GM21526 (cell line): ENCODE measurements around the gene ACTR8.

ENCODE experiments used
- ATAC-seq: cut with Tn5 transposase; IDR thresholded peaks from one replicate; pipeline ENCODE4 v1.9.1; 2021; ENCODE audit warnings: moderate library complexity; ENCODE audit not compliant: unreplicated experiment, low FRiP score

ACTR8 gene

GRCh38 chr3:53836084-53836872 lies 45.7 kb downstream of the ACTR8 start:
- no peak for ATAC-seq

GRCh38 chr3:53835257-53835656 lies 46.7 kb downstream of the ACTR8 start:
- no peak for ATAC-seq

GRCh38 chr3:53834429-53835095 lies 47.4 kb downstream of the ACTR8 start:
- no peak for ATAC-seq

GRCh38 chr3:53833700-53834099 lies 48.3 kb downstream of the ACTR8 start:
- ATAC-seq, result no peak

- ATAC-seq, result no peak
Measured at GRCh38 chr3:53833053-53833645, 48.8 kb downstream of the ACTR8 start.

- no peak for ATAC-seq
Measured at GRCh38 chr3:53830944-53831343, 51.0 kb downstream of the ACTR8 start.

GRCh38 chr3:53829605-53830004 lies 52.3 kb downstream of the ACTR8 start:
- no peak for ATAC-seq

GRCh38 chr3:53828581-53828980 lies 53.4 kb downstream of the ACTR8 start:
- no peak for ATAC-seq

- ATAC-seq, result no peak
Measured at GRCh38 chr3:53826048-53826447, 55.9 kb downstream of the ACTR8 start.

GRCh38 chr3:53824795-53825194 lies 57.2 kb downstream of the ACTR8 start:
- ATAC-seq, result no peak

- no peak for ATAC-seq
Measured at GRCh38 chr3:53823956-53824657, 57.8 kb downstream of the ACTR8 start.

GRCh38 chr3:53823026-53823955 lies 58.7 kb downstream of the ACTR8 start:
- no peak for ATAC-seq

GRCh38 chr3:53822331-53822741 lies 59.6 kb downstream of the ACTR8 start:
- no peak for ATAC-seq

GRCh38 chr3:53821631-53822121 lies 60.3 kb downstream of the ACTR8 start:
- ATAC-seq, result peak; percentile 63

- ATAC-seq, result no peak
Measured at GRCh38 chr3:53820756-53821580, 61.0 kb downstream of the ACTR8 start.

GRCh38 chr3:53820084-53820483 lies 61.9 kb downstream of the ACTR8 start:
- no peak for ATAC-seq

GRCh38 chr3:53819163-53819868 lies 62.6 kb downstream of the ACTR8 start:
- ATAC-seq, result no peak
